ENCODE data around the gene RPRD2. TPM values are rescaled to one million over a fixed set of nuclear protein-coding genes. Genes with fewer than 3 reads are reported as not detected.

RPRD2 gene
- total and polyA plus RNA-seq, 2 experiments from 2014 or later: 16.8 to 20.4 TPM

DNA sequence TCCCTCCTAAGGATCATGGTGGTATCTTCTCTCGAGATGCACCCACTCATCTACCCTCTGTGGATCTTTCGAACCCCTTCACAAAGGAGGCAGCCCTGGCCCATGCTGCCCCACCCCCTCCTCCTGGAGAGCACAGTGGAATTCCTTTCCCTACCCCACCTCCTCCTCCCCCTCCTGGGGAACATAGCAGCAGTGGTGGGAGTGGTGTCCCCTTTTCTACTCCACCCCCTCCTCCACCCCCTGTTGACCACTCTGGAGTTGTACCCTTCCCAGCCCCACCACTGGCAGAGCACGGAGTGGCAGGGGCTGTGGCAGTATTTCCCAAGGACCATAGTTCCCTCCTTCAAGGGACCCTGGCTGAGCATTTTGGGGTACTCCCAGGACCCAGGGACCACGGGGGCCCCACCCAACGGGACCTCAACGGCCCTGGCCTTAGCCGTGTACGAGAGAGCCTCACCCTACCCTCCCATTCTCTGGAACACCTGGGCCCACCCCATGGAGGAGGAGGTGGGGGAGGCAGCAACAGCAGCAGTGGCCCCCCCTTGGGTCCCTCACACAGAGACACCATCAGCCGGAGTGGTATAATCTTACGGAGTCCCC is 108.8 kb downstream of the RPRD2 start:
- H3K4me3 ChIP-seq: no peak overlapping the region
- H2AFZ ChIP-seq: no peak overlapping the region
- peaks cover 21% of the 10 kb centered on the region for H3K4me1 Mint-ChIP-seq
- H4K20me1 ChIP-seq (replicated peaks; ENCODE audit: insufficient read depth): no peaks in the 10 kb centered on the region; the same call in 1 of the 2 replicates
- ATAC-seq (peak; percentile 81), DNase-seq (ENCODE audit: low spot score) (peak; percentile 54)
- 0 out of 2 replicates have a peak, but pooled peaks cover 3% of the 10 kb centered on the region for H3F3A ChIP-seq (replicated peaks; ENCODE audit: low read depth)
- peak overlapping the region; percentile 69 for H3K27ac ChIP-seq (ENCODE audit: low read depth)
- no peak overlapping the region for H3K4me2 ChIP-seq
- peaks cover 35% of the 10 kb centered on the region for H3K36me3 Mint-ChIP-seq (ENCODE audit: low read depth)
- no peaks in the 10 kb centered on the region for H3K79me2 ChIP-seq (replicated peaks; ENCODE audit: insufficient read depth)
- H3K36me3 ChIP-seq (ENCODE audit: insufficient read depth): peaks cover 17% of the 10 kb centered on the region; the same call in 1 of the 2 replicates
- H3K27me3 Mint-ChIP-seq (ENCODE audit: insufficient read depth, low read depth, poor library complexity): peaks cover 14% of the 10 kb centered on the region
- 0 out of 2 replicates have a peak, but pooled peaks cover 4% of the 10 kb centered on the region for H3K4me1 ChIP-seq (ENCODE audit: insufficient read depth)
- TF ChIP-seq, protein P1, sequence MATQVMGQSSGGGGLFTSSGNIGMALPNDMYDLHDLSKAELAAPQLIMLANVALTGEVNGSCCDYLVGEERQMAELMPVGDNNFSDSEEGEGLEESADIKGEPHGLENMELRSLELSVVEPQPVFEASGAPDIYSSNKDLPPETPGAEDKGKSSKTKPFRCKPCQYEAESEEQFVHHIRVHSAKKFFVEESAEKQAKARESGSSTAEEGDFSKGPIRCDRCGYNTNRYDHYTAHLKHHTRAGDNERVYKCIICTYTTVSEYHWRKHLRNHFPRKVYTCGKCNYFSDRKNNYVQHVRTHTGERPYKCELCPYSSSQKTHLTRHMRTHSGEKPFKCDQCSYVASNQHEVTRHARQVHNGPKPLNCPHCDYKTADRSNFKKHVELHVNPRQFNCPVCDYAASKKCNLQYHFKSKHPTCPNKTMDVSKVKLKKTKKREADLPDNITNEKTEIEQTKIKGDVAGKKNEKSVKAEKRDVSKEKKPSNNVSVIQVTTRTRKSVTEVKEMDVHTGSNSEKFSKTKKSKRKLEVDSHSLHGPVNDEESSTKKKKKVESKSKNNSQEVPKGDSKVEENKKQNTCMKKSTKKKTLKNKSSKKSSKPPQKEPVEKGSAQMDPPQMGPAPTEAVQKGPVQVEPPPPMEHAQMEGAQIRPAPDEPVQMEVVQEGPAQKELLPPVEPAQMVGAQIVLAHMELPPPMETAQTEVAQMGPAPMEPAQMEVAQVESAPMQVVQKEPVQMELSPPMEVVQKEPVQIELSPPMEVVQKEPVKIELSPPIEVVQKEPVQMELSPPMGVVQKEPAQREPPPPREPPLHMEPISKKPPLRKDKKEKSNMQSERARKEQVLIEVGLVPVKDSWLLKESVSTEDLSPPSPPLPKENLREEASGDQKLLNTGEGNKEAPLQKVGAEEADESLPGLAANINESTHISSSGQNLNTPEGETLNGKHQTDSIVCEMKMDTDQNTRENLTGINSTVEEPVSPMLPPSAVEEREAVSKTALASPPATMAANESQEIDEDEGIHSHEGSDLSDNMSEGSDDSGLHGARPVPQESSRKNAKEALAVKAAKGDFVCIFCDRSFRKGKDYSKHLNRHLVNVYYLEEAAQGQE (IDR thresholded peaks at IDR 0.05; ENCODE audit: unreplicated experiment): no peak
- TF ChIP-seq POLR2AphosphoS5 (IDR thresholded peaks at IDR 0.05; ENCODE audit: low read depth) (no peak), CTCF (conservative IDR thresholded peaks at IDR 0.05; ENCODE audit: low read depth in 2 of 2) (no peak), STAT1 (IDR thresholded peaks at IDR 0.05; ENCODE audit: unreplicated experiment) (no peak), ETS1 (IDR thresholded peaks at IDR 0.05) (no peak), NANOG (IDR thresholded peaks at IDR 0.05; ENCODE audit: borderline replicate concordance) (no peak), EZH2phosphoT487 (IDR thresholded peaks at IDR 0.05; ENCODE audit: unreplicated experiment) (no peak), CREB1 (CRISPR knock-in tag; IDR thresholded peaks at IDR 0.05; ENCODE audit: low read depth) (no peak), JUNB (IDR thresholded peaks at IDR 0.05; ENCODE audit: unreplicated experiment) (no peak), ZNF331 (CRISPR knock-in tag; IDR thresholded peaks at IDR 0.05; ENCODE audit: low read depth) (no peak)
- no peaks in the 10 kb centered on the region for H3K27me3 ChIP-seq (ENCODE audit: insufficient read depth)
- peak overlapping the region; percentile 89; the same call in 1 of the 2 replicates for H3K27ac Mint-ChIP-seq
- peak overlapping the region; percentile 37; the same call in 1 of the 3 replicates for H3K4me3 Mint-ChIP-seq
- H3K9me2 ChIP-seq (ENCODE audit: insufficient read depth): no peaks in the 10 kb centered on the region
- H3K9me3 Mint-ChIP-seq: no peaks in the 10 kb centered on the region
